Measurements from ENCODE around the gene EVA1C.
A peak's percentile ranks its signal among the peaks of the same experiment; 100 is the strongest.
"Not testable (repeated sequence)": the region's sequence is repeated elsewhere in the genome, so short reads cannot be mapped to it uniquely, and the experiment has no call there.

Gene EVA1C

DNA sequence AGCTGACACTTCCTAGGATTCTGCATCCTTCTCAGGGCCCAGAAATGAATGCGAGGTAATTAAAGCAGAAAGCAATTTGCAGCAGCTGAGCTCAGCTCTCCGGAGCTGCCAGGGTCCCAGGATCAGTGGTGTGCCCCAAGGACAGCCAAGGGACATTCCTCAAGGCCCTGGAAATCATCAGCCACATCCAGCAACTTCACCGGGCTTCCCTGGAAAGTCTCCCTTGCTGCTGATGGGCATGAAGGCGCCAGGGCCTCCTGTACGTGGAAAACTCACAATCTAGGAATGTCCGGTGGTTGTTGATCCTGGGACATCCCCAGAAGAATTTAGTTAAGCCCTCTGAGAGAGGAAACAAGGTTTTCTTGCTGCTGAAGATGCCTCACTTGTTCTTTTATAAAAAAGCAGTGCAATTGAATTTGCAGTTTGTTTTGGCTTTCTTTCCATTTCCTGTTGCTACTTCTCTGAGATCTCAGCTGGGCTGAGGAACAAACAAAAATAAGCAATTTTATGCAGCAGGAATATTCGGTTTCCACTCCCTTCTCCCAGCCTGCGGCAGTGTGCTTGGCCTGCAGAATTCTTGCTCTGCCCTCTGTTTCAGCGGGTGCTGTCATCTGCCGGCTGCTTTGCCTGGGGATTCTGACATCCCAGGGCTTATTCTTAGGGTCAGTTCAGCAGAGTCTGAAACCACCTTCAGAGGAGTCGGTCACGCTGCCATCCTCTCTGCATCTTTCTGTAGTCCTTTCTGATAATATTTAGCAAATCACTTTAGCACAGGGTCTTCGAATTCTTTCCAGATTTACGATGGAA, 86.9 kb downstream of the EVA1C start:
- no peak for DNase-seq (ENCODE audit: low spot score)

DNA sequence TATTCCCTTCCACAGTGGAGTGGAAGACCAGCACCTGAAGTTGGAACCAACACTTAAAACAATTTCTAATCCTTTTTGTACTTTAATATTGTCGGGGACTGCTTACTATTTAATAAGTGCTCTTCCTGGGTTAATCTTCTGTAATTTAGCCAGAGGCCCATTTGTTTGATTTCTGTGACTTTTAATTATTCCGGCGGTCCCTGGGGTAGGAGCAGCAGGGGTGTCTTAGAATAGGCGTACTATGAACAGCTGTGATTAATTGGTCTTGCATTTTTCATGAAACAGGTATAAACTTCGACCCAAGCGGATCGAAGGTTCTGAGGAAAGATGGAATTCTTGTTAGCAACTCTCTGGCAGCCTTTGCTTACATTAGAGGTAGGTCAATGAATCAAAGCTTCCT, 91.1 kb downstream of the EVA1C start:
- not testable (repeated sequence) for DNase-seq (ENCODE audit: low spot score)

DNA sequence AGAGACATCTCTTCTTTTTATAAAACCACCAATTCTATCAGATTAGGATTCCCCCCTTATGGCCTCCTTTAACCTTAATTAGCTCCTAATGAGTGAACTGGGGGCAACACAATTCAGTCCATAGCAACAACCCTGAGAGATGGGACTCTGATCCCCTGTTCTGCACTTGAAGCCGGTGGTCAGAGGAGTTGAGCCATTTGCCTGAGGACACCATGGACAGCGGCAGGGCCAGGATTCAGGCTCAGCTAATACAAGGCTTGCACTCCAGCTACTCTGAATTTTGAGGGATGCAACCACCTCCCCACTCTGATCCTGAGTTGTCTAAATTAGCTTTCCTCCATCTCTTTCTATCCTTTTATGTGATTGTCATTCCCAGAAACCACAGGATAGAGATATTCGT, 93.3 kb downstream of the EVA1C start:
- DNase-seq (ENCODE audit: low spot score) = not testable (repeated sequence)

- DNase-seq (ENCODE audit: low spot score) = not testable (repeated sequence)
Observed at GRCh38 chr21:32506411-32506965, 94.0 kb downstream of the EVA1C start.

- no peak for DNase-seq (ENCODE audit: low spot score)
Observed at GRCh38 chr21:32507342-32507919, 94.9 kb downstream of the EVA1C start.

GRCh38 chr21:32508036-32508435, 95.5 kb downstream of the EVA1C start:
- not testable (repeated sequence) for DNase-seq (ENCODE audit: low spot score)

DNA sequence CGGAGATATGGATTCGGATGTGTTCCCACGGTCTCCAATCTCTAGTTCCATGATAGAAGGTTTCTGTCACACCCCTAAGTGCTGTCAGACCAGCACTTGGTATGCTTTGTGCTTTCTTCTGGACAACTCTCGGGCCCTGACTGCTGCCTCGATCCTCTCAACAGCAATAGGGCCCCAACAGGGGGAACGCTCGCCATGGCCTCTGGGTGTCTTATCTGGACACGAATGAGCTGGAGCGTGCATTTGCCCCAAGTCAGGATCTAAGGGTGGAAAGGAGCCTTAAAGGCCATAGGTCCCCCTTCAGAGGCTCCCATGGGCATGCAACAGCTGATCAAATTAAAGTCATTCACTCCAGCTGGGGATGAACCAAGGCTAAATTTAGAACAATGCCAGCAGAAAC, 96.1 kb downstream of the EVA1C start:
- DNase-seq (ENCODE audit: low spot score) = no peak

DNA sequence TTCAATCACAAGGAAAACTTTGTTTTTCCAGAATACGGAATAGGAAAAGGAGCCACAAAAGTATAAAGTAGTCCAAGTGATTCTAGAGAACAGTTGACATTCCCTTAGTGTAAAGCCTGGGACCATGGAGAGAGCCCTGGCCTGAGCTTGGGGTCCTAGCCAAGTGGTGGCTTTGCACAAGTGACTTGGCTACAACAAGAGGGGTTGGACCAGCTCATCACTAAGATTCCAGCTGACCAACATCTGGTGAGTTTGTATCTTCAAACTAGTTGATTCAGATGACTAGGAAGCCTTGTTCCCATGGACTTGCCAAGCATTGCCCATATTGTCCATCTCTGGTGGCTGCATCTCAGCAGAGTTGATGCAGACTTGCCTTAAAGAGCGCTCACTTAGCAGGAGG, 96.5 kb downstream of the EVA1C start:
- DNase-seq (ENCODE audit: low spot score) = not testable (repeated sequence)

DNA sequence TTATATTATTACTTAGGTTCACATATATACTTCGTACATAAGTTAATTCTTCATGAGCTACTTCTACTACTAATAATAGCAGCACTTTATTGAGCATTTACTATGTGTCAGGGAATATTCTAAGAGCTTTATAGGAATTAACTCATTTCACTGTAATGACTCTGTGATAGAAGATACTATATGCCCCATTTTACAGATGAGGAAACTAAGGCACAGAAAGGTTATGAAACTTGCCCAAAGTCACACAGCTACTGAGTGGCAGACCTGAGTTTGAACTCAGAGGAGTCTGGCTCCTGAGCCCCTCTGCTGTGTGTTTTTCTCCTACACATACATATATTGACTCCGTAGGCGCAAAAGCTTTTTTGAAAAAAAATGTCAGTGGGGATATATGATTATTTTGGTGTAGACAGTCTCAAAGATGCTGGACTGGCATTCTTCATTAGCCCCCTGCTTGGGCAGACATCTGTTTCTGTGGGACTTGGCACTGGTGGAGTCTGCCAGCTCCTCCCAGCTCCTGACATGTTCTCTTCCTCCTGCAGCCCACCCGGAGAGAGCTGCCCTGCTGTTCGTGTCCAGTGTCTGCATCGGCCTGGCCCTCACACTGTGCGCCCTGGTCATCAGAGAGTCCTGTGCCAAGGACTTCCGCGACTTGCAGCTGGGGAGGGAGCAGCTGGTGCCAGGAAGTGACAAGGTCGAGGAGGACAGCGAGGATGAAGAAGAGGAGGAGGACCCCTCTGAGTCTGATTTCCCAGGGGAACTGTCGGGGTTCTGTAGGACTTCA, 102.0 kb downstream of the EVA1C start:
- no peak for DNase-seq (ENCODE audit: low spot score)

DNA sequence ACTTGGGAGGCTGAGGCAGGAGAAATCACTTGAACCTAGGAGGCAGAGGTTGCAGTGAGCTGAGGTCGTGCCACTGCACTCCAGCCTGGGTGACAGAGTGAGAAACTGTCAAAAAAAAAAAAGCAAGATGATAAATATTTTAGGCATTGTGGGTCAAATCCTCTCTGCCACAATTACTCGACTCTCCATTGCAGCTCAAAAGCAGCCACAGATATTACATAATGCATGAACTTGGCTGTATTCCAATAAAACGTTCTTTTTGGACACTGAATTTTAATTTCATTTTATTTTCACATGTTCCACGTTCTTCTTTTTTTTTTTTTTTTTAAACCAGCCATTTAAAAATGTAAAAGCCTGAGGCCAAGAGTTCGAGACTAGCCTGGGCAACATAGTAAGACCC, 103.4 kb downstream of the EVA1C start:
- DNase-seq (ENCODE audit: low spot score) = no peak

- peak; percentile 33 for DNase-seq (ENCODE audit: low spot score)
Observed at GRCh38 chr21:32516756-32517649, 104.5 kb downstream of the EVA1C start.

DNA sequence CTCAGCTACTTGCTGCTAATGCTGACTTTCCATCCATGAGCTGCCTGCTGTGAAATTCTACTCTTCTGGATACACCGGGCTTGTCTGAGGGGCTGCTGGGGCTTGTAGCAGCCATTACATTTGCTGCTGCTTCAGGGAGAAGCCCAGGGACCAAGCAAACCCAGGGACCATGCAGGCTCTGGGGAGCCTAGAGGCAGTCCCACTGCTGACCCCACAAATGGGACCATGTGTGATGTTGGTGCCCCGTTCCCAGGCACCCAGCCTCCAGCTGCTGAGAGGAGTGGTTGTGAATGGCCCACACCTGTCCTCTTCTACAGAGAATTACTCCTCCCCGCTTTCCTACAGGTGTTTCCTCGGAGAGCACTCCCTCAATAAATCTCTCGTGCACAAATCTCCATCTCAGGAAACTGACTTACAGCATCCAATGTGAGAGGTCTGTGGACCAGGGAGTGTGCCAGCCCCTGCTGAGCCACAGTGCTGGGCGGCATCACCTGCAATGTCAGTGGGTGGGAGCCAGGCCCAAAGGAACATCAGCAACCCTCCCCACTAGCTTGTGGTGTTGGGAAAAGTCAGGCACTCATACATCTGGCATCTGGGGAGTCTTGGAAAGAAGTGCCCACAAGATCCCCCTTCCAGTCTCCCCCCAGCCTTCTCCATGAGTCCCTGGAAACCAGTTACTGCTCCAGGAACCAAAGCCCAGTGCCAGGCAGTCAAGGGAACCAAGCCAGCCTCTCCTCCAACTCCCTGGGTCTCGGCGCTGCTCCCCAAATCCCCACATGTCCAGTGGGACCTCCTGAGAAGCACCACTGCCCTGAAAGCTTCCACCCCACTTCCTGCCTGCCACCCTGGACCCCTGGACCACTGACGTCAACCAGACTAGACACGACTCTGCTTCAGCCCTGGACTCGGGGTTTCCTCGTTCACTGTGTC, 107.7 kb downstream of the EVA1C start:
- DNase-seq (ENCODE audit: low spot score) = no peak

DNA sequence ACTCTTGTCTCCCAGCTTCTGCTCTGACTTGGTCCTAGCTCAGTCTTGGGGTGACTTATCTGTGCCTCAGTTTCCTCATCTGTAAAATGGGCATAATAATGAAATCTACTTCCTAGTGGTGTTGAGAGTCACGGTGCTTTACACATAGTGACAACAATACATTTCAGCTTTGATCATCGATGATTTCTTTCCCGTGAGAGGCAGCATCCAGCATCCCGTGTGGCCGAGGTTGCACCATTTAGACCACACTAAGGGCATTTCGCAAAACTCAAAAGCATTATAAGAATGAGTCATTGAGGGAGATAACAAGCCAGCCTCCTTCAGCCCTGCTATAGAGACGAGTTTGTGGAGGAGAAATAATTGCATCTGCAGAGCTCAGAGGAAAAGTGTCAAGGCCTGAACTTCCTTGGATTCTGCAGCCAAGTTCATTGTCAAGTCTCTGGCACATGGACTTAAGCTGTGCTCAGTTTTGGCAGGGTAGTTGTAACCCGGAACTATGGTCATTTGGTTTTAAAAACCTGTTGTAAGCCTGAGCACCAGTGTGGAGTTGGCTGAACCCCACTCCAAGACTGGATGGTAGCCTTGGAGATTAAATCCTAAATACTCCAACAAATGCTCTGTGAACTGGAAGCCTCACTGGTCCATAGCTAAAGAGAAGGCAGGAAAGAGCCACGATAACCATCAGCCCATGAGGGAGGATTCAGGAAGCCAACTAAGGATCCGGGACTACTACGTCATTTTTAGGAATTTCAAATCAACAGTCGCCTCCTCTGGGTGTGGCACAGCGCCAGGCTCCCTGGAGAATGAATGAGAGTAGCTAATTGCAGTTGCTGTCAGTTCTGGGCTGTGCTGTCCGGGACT, 108.6 kb downstream of the EVA1C start:
- peak; percentile 83 for DNase-seq (ENCODE audit: low spot score)

GRCh38 chr21:32521736-32522355, 109.3 kb downstream of the EVA1C start:
- DNase-seq (ENCODE audit: low spot score) = no peak

- no peak for DNase-seq (ENCODE audit: low spot score)
Observed at GRCh38 chr21:32523463-32523862, 111.0 kb downstream of the EVA1C start.

DNA sequence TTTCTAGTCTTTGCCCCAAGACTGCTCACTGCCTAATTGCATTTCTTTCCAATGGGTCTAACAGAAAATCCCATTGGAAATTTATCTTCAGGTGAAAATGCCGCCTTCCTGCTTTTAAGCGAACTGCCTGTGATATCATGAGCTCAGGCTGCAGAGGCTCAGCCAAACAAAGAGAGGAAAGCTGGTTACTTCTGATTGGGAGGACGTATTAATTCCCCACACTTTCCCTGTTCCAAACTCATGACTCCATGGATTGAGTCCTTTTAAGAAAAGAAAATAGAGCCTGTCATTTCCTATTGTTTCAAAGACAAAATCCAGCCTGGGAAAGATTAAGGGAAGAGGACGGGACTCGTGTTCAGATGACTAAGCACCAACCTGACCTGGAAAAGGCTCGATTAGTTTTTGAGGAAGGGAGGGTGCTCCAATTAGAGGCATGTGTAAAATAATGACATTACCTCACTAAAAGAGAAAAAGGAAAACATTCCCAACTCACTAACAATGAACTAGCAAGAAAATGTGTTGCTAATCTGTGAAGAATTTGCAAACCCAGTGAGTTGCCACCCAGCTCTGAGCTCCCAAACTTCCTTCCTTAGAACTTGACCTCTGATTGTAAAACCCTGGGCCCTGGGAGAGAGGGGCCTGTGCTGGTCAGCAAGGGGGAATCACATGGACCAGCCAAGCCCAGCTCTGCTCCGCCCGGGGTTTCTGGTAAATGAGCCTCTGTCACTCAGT, 111.6 kb downstream of the EVA1C start:
- DNase-seq (ENCODE audit: low spot score) = no peak

DNA sequence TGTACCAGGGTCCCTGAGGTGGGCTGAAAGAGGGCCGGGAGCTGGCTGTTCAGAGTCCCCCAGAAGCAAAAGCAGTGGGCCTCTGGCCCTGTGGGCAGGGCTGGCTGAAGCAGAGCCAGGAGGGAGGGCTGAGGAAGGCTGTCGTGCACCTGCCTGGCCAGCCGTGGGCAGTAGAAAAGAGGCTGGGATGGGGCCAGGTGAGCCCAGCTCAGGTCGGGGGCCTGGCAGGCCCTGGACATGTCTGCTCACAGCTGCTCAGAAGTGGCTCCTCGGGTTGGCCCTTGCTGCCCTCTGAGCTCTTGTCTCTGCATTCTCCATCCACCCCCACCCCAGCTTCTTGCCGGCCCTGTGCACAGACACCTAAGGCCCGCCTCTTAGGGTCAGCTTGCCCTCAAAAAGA, 112.8 kb downstream of the EVA1C start:
- no peak for DNase-seq (ENCODE audit: low spot score)

GRCh38 chr21:32529679-32530078, 117.2 kb downstream of the EVA1C start:
- DNase-seq (ENCODE audit: low spot score) = no peak

All from AG08396 (cell line).